ENCODE measurements around the gene PLCB4. TPM values are rescaled to one million over a fixed set of nuclear protein-coding genes. Genes with fewer than 3 reads are reported as not detected.

PLCB4 gene
- total RNA-seq, 4 donors from 2014 or later = 20.6 to 45.9 (median 34.2) TPM

GRCh38 chr20:9233804-9234203, 164.9 kb downstream of the PLCB4 start:
- no peaks in the 10 kb centered on the region for H3K9me3 ChIP-seq
- in situ Hi-C loops (cut with MboI; ENCODE audit: low pct_ligation_motif_present in 1 of 4, low pct_unique_long_range_greater_than_20kb in 1 of 4, low sequenced_read_pairs in 3 of 4) (no loop called here), intact Hi-C loops (cut with DNase I; ENCODE audit: low total_unique reads) (no loop called here)
- no peaks in the 10 kb centered on the region for H3K27me3 ChIP-seq
- 79 to 92% methylated on average over 2 of the region's 2 CpGs for WGBS, 2 donors (ENCODE audit: low coverage in 1 of 2)
- no peak overlapping the region for H3K4me3 ChIP-seq
- TF ChIP-seq POLR2AphosphoS5 (IDR thresholded peaks at IDR 0.05) = no peak
- no peak for TF ChIP-seq POLR2A (IDR thresholded peaks at IDR 0.05)
- no peak for TF ChIP-seq EP300 (IDR thresholded peaks at IDR 0.05; ENCODE audit: low read depth)
- TF ChIP-seq CTCF (IDR thresholded peaks at IDR 0.05) = no peak
- peaks cover 0 to 9% (median 0%) of the 10 kb centered on the region in 4 donors for H3K4me1 ChIP-seq
- H3K36me3 ChIP-seq = no peaks in the 10 kb centered on the region
- DNase-seq = no peak
- no peak overlapping the region for H3K27ac ChIP-seq

- 73 to 83% methylated on average over 4 of the region's 4 CpGs for WGBS, 2 donors (ENCODE audit: low coverage in 1 of 2)
- Histone ChIP-seq H3K4me1 (peaks cover 0 to 7% (median 3%) of the 10 kb centered on the region in 4 donors), H3K36me3 (no peaks in the 10 kb centered on the region), H3K27ac (no peak overlapping the region), H3K4me3 (no peak overlapping the region), H3K9me3 (no peaks in the 10 kb centered on the region), H3K27me3 (no peaks in the 10 kb centered on the region)
- in situ Hi-C loops (cut with MboI; ENCODE audit: low pct_ligation_motif_present in 1 of 4, low pct_unique_long_range_greater_than_20kb in 1 of 4, low sequenced_read_pairs in 3 of 4) = no loop called here
- DNase-seq = no peak
- intact Hi-C loops (cut with DNase I; ENCODE audit: low total_unique reads) = no loop called here
- no peak for TF ChIP-seq POLR2A (IDR thresholded peaks at IDR 0.05)
- no peak for TF ChIP-seq POLR2AphosphoS5 (IDR thresholded peaks at IDR 0.05)
- no peak for TF ChIP-seq CTCF (IDR thresholded peaks at IDR 0.05)
- no peak for TF ChIP-seq EP300 (IDR thresholded peaks at IDR 0.05; ENCODE audit: low read depth)
Observed at GRCh38 chr20:9235518-9235917, 166.6 kb downstream of the PLCB4 start.

GRCh38 chr20:9236458-9236857, 167.6 kb downstream of the PLCB4 start:
- Histone ChIP-seq H3K4me3 (no peak overlapping the region), H3K4me1 (peaks cover 0 to 16% (median 11%) of the 10 kb centered on the region in 4 donors), H3K9me3 (no peaks in the 10 kb centered on the region), H3K36me3 (no peaks in the 10 kb centered on the region), H3K27ac (no peak overlapping the region), H3K27me3 (no peaks in the 10 kb centered on the region)
- intact Hi-C loops (cut with DNase I; ENCODE audit: low total_unique reads) (no loop called here), in situ Hi-C loops (cut with MboI; ENCODE audit: low pct_ligation_motif_present in 1 of 4, low pct_unique_long_range_greater_than_20kb in 1 of 4, low sequenced_read_pairs in 3 of 4) (no loop called here)
- 88 to 93% methylated on average over 3 to 4 of the region's 4 CpGs for WGBS, 2 donors (ENCODE audit: low coverage in 1 of 2)
- no peak for DNase-seq
- no peak for TF ChIP-seq POLR2A (IDR thresholded peaks at IDR 0.05)
- TF ChIP-seq POLR2AphosphoS5 (IDR thresholded peaks at IDR 0.05) = no peak
- TF ChIP-seq CTCF (IDR thresholded peaks at IDR 0.05) = no peak
- TF ChIP-seq EP300 (IDR thresholded peaks at IDR 0.05; ENCODE audit: low read depth) = no peak

- TF ChIP-seq EP300 (IDR thresholded peaks at IDR 0.05; ENCODE audit: low read depth) (no peak), CTCF (IDR thresholded peaks at IDR 0.05) (no peak), POLR2A (IDR thresholded peaks at IDR 0.05) (no peak), POLR2AphosphoS5 (IDR thresholded peaks at IDR 0.05) (no peak)
- Histone ChIP-seq H3K36me3 (no peaks in the 10 kb centered on the region), H3K4me1 (peaks cover 0 to 27% (median 19%) of the 10 kb centered on the region in 4 donors), H3K27ac (peak overlapping the region; percentile 47 to 63 (median 53)), H3K4me3 (no peak overlapping the region), H3K27me3 (no peaks in the 10 kb centered on the region), H3K9me3 (no peaks in the 10 kb centered on the region)
- in situ Hi-C loops (cut with MboI; ENCODE audit: low pct_ligation_motif_present in 1 of 4, low pct_unique_long_range_greater_than_20kb in 1 of 4, low sequenced_read_pairs in 3 of 4) (no loop called here), intact Hi-C loops (cut with DNase I; ENCODE audit: low total_unique reads) (no loop called here)
- peak; percentile 41 for DNase-seq
Observed at GRCh38 chr20:9241232-9241692, 172.4 kb downstream of the PLCB4 start.

Measured in transverse colon (tissue), 4 donors.